ENCODE results near the gene PPP1R12B. TPM values are rescaled to one million over a fixed set of nuclear protein-coding genes. Genes with fewer than 3 reads are reported as not detected.
"Not testable (repeated sequence)": the region's sequence is repeated elsewhere in the genome, so short reads cannot be mapped to it uniquely, and the experiment has no call there.

Gene PPP1R12B
- polyA plus RNA-seq, 1 donor (not counting 4 experiments of a cell fraction or from before 2014, with no cell fraction given), result 6.9 TPM

GRCh38 chr1:202397256-202397655 lies 48.8 kb downstream of the PPP1R12B start:
- Histone ChIP-seq H3K9ac (ENCODE audit: control insufficient read depth, extremely low read depth, insufficient read depth, low read length) (no peak overlapping the region), H3K79me2 (ENCODE audit: control insufficient read depth, insufficient read depth, low read length) (no peaks in the 10 kb centered on the region), H3K9me1 (ENCODE audit: control insufficient read depth, extremely low read depth, insufficient read depth, low read length) (no peaks in the 10 kb centered on the region), H3K9me3 (ENCODE audit: control insufficient read depth, low read depth, low read length) (no peaks in the 10 kb centered on the region), H4K20me1 (ENCODE audit: control insufficient read depth, extremely low read depth, insufficient read depth, low read length) (no peaks in the 10 kb centered on the region), H3K27me3 (ENCODE audit: control insufficient read depth, extremely low read depth, insufficient read depth, low read length) (no peaks in the 10 kb centered on the region), H3K4me1 (ENCODE audit: control insufficient read depth, extremely low read depth, insufficient read depth, low read length) (peaks cover 4% of the 10 kb centered on the region), H2AFZ (ENCODE audit: control insufficient read depth, low read length) (no peak overlapping the region), H3K4me3 (ENCODE audit: control insufficient read depth in 2 of 3, extremely low read depth in 1 of 3, insufficient read depth in 2 of 3, low read depth in 1 of 3, low read length in 3 of 3) (no peak overlapping the region), H3K36me3 (ENCODE audit: control insufficient read depth in 2 of 2, extremely low read depth in 1 of 2, insufficient read depth in 2 of 2, low read length in 2 of 2) (no peaks in the 10 kb centered on the region), H3K4me2 (ENCODE audit: control insufficient read depth, extremely low read depth, insufficient read depth, low read depth, low read length) (no peak overlapping the region), H3K27ac (ENCODE audit: control insufficient read depth, insufficient read depth, low read length) (no peak overlapping the region)
- dilution Hi-C loops (cut with MboI; ENCODE audit: extremely low pct_ligation_motif_present, low sequenced_read_pairs), result no loop called here
- TF ChIP-seq EZH2 (IDR thresholded peaks at IDR 0.05; ENCODE audit: low read length), result no peak
- TF ChIP-seq CTCF (optimal IDR thresholded peaks at IDR 0.05 in 1 of 3, IDR thresholded peaks at IDR 0.05 in 1 of 3, conservative IDR thresholded peaks at IDR 0.05 in 1 of 3; ENCODE audit: extremely low read depth in 1 of 3, insufficient read depth in 2 of 3, low read length in 3 of 3), result no peak
- DNase-seq (ENCODE audit: low read depth, low spot score) (no peak), FAIRE-seq (no peak)

- H3K4me3 ChIP-seq (ENCODE audit: control insufficient read depth in 2 of 3, extremely low read depth in 1 of 3, insufficient read depth in 2 of 3, low read depth in 1 of 3, low read length in 3 of 3); H3K9ac ChIP-seq (ENCODE audit: control insufficient read depth, extremely low read depth, insufficient read depth, low read length); H2AFZ ChIP-seq (ENCODE audit: control insufficient read depth, low read length); H3K9me3 ChIP-seq (ENCODE audit: control insufficient read depth, low read depth, low read length); H3K9me1 ChIP-seq (ENCODE audit: control insufficient read depth, extremely low read depth, insufficient read depth, low read length); dilution Hi-C loops (cut with MboI; ENCODE audit: extremely low pct_ligation_motif_present, low sequenced_read_pairs); DNase-seq (ENCODE audit: low read depth, low spot score); H3K79me2 ChIP-seq (ENCODE audit: control insufficient read depth, insufficient read depth, low read length); H3K4me1 ChIP-seq (ENCODE audit: control insufficient read depth, extremely low read depth, insufficient read depth, low read length); H3K4me2 ChIP-seq (ENCODE audit: control insufficient read depth, extremely low read depth, insufficient read depth, low read depth, low read length); H3K27me3 ChIP-seq (ENCODE audit: control insufficient read depth, extremely low read depth, insufficient read depth, low read length); H3K27ac ChIP-seq (ENCODE audit: control insufficient read depth, insufficient read depth, low read length); H3K36me3 ChIP-seq (ENCODE audit: control insufficient read depth in 2 of 2, extremely low read depth in 1 of 2, insufficient read depth in 2 of 2, low read length in 2 of 2); H4K20me1 ChIP-seq (ENCODE audit: control insufficient read depth, extremely low read depth, insufficient read depth, low read length); FAIRE-seq: not testable (repeated sequence)
Measured at GRCh38 chr1:202398439-202398838, 49.9 kb downstream of the PPP1R12B start.

GRCh38 chr1:202401771-202402170 lies 53.3 kb downstream of the PPP1R12B start:
- H3K9me3 ChIP-seq (ENCODE audit: control insufficient read depth, low read depth, low read length); H2AFZ ChIP-seq (ENCODE audit: control insufficient read depth, low read length); H3K4me2 ChIP-seq (ENCODE audit: control insufficient read depth, extremely low read depth, insufficient read depth, low read depth, low read length); H3K4me1 ChIP-seq (ENCODE audit: control insufficient read depth, extremely low read depth, insufficient read depth, low read length); H3K79me2 ChIP-seq (ENCODE audit: control insufficient read depth, insufficient read depth, low read length); H3K27me3 ChIP-seq (ENCODE audit: control insufficient read depth, extremely low read depth, insufficient read depth, low read length); DNase-seq (ENCODE audit: low read depth, low spot score); H4K20me1 ChIP-seq (ENCODE audit: control insufficient read depth, extremely low read depth, insufficient read depth, low read length); H3K36me3 ChIP-seq (ENCODE audit: control insufficient read depth in 2 of 2, extremely low read depth in 1 of 2, insufficient read depth in 2 of 2, low read length in 2 of 2); H3K9me1 ChIP-seq (ENCODE audit: control insufficient read depth, extremely low read depth, insufficient read depth, low read length); H3K27ac ChIP-seq (ENCODE audit: control insufficient read depth, insufficient read depth, low read length); H3K9ac ChIP-seq (ENCODE audit: control insufficient read depth, extremely low read depth, insufficient read depth, low read length); dilution Hi-C loops (cut with MboI; ENCODE audit: extremely low pct_ligation_motif_present, low sequenced_read_pairs); H3K4me3 ChIP-seq (ENCODE audit: control insufficient read depth in 2 of 3, extremely low read depth in 1 of 3, insufficient read depth in 2 of 3, low read depth in 1 of 3, low read length in 3 of 3): not testable (repeated sequence)
- FAIRE-seq, result peak; percentile 82

GRCh38 chr1:202403381-202403780 lies 54.9 kb downstream of the PPP1R12B start:
- FAIRE-seq; H3K9me3 ChIP-seq (ENCODE audit: control insufficient read depth, low read depth, low read length); dilution Hi-C loops (cut with MboI; ENCODE audit: extremely low pct_ligation_motif_present, low sequenced_read_pairs): not testable (repeated sequence)

More at GRCh38 chr1:202403381-202403780, 54.9 kb downstream of the PPP1R12B start:
- not testable (repeated sequence) for H3K4me1 ChIP-seq (ENCODE audit: control insufficient read depth, extremely low read depth, insufficient read depth, low read length); H3K4me3 ChIP-seq (ENCODE audit: control insufficient read depth in 2 of 3, extremely low read depth in 1 of 3, insufficient read depth in 2 of 3, low read depth in 1 of 3, low read length in 3 of 3); H3K79me2 ChIP-seq (ENCODE audit: control insufficient read depth, insufficient read depth, low read length); H2AFZ ChIP-seq (ENCODE audit: control insufficient read depth, low read length); H3K9me1 ChIP-seq (ENCODE audit: control insufficient read depth, extremely low read depth, insufficient read depth, low read length); H3K27ac ChIP-seq (ENCODE audit: control insufficient read depth, insufficient read depth, low read length); H3K27me3 ChIP-seq (ENCODE audit: control insufficient read depth, extremely low read depth, insufficient read depth, low read length); H4K20me1 ChIP-seq (ENCODE audit: control insufficient read depth, extremely low read depth, insufficient read depth, low read length); H3K4me2 ChIP-seq (ENCODE audit: control insufficient read depth, extremely low read depth, insufficient read depth, low read depth, low read length); DNase-seq (ENCODE audit: low read depth, low spot score); H3K9ac ChIP-seq (ENCODE audit: control insufficient read depth, extremely low read depth, insufficient read depth, low read length); H3K36me3 ChIP-seq (ENCODE audit: control insufficient read depth in 2 of 2, extremely low read depth in 1 of 2, insufficient read depth in 2 of 2, low read length in 2 of 2)

Measured in keratinocyte (primary cell).